Measurements from ENCODE around the gene ECM1. TPM values are rescaled to one million over a fixed set of nuclear protein-coding genes. Genes with fewer than 3 reads are reported as not detected.
A peak's percentile ranks its signal among the peaks of the same experiment; 100 is the strongest.

The ECM1 gene
- total RNA-seq, 2 experiments from 2014 or later, result 0.74 to 0.81 TPM

DNA sequence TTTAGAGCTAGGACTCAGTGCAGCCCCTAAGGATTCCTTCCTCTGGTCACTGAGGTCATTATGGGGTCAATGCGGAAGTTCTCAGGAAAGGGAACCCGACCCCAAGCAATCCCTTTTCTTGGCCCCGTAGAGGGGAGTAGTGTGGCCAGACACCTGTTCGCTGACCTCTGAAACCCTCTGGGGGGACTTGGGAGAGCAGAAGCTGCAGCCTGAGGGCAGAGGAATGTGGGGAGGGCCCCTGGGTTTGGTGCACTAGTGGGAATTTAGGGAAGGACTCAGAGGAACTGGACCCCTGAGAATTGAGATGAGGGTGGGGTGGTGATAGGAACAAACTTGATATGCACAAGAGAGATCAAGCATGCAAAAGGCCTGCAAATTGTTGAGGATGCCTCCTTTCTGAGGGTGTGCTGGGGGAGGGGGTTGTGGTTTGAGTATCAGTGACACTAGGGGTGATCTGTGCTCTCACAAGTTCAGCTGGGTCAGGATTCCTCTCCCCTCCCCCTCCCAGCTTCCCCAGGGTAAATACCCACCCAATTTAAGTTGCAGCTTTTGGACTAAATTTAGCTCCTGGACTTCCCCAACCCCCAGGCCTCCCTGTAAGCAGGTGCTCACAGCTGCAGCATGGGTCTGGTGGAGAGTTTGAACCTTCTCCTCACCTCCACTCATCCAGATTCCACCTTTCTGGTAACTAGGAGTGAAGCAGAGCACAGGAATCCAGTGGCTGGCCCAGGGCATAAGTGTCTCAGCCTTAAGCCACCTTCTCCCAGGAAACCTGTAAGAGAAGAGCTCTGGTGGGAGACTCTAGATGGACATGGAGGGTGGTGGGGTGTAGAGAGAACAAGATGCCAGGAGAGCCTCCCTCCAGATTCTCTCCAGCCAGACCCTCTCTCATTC, 54.8 kb downstream of the ECM1 start:
- intact Hi-C loops (cut with micrococcal nuclease), result loop anchor here (2.0 to 10.0 kb wide), 4 partner anchors 16 to 132 kb away; partner anchors contain the start of genes ENSA, GOLPH3L and MCL1
- Mint-ChIP-seq H3K9me3 (no peaks in the 10 kb centered on the region), H3K36me3 (ENCODE audit: low read depth) (peaks cover 6% of the 10 kb centered on the region), H3K27ac (peak overlapping the region; percentile 99), H3K4me1 (ENCODE audit: low read depth) (peaks cover 54% of the 10 kb centered on the region), H3K4me3 (peak overlapping the region; percentile 88), H3K27me3 (no peaks in the 10 kb centered on the region)
- ChIA-PET CTCF (interaction anchor here (0.6 to 11.2 kb wide), 7 partner anchors 12 to 433 kb away, joined by 3 to 324 read pairs (median 5); partner anchors contain the start of genes ADAMTSL4, ENSA and MCL1), POLR2A (interaction anchor here (0.8 to 24.5 kb wide), 10 partner anchors 11 to 415 kb away, joined by 3 to 678 read pairs (median 4); partner anchors contain the start of genes ENSA, MCL1 and TARS2)
- DNase-seq (peak; percentile 97), ATAC-seq (peak; percentile 40)
- TF ChIP-seq, protein P1, sequence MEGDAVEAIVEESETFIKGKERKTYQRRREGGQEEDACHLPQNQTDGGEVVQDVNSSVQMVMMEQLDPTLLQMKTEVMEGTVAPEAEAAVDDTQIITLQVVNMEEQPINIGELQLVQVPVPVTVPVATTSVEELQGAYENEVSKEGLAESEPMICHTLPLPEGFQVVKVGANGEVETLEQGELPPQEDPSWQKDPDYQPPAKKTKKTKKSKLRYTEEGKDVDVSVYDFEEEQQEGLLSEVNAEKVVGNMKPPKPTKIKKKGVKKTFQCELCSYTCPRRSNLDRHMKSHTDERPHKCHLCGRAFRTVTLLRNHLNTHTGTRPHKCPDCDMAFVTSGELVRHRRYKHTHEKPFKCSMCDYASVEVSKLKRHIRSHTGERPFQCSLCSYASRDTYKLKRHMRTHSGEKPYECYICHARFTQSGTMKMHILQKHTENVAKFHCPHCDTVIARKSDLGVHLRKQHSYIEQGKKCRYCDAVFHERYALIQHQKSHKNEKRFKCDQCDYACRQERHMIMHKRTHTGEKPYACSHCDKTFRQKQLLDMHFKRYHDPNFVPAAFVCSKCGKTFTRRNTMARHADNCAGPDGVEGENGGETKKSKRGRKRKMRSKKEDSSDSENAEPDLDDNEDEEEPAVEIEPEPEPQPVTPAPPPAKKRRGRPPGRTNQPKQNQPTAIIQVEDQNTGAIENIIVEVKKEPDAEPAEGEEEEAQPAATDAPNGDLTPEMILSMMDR (IDR thresholded peaks at IDR 0.05), result no peak

Small RNA genes within 50 kb of the gene (microRNA-seq; reads per million reads assigned to microRNA genes)
- gene MIR4257 (ENCODE audit: borderline microRNAs expressed, borderline replicate concordance) (not detected), gene MIR6878 (ENCODE audit: borderline microRNAs expressed, borderline replicate concordance) (not detected)

Other genes with a start within 250 kb of the ECM1 start
- 10 to 100 TPM; 83.7 to 87.4 TPM for gene APH1A, start 239.1 kb upstream of the ECM1 start, total RNA-seq
- gene C1orf54, start 235.3 kb upstream of the ECM1 start, total RNA-seq, result 1 to 10 TPM in 1 of 2 experiments, under 1 TPM in 1; 0.90 to 1.3 TPM
- 1 to 10 TPM; 3.6 to 5.1 TPM for gene CIART, start 225.6 kb upstream of the ECM1 start, total RNA-seq
- gene MRPS21, start 214.2 kb upstream of the ECM1 start, total RNA-seq, result 10 to 100 TPM; 73.4 to 81.9 TPM
- gene PRPF3, start 186.6 kb upstream of the ECM1 start, total RNA-seq, result 10 to 100 TPM; 55.4 to 55.7 TPM
- gene RPRD2, start 144.0 kb upstream of the ECM1 start, total RNA-seq, result 10 to 100 TPM; 17.6 to 19.4 TPM
- 10 to 100 TPM; 43.3 to 44.5 TPM for gene TARS2, start 20.7 kb upstream of the ECM1 start, total RNA-seq
- gene FALEC, start 7.6 kb downstream of the ECM1 start, total RNA-seq, result not detected
- under 1 TPM; 0.11 to 0.20 TPM for gene ADAMTSL4, start 41.3 kb downstream of the ECM1 start, total RNA-seq
- gene MCL1, start 71.5 kb downstream of the ECM1 start, total RNA-seq, result 100 to 1,000 TPM; 207 TPM
- 100 to 1,000 TPM; 177 to 182 TPM for gene ENSA, start 121.5 kb downstream of the ECM1 start, total RNA-seq
- 10 to 100 TPM; 15.8 to 16.9 TPM for gene GOLPH3L, start 189.0 kb downstream of the ECM1 start, total RNA-seq
- not detected for gene HORMAD1, start 212.8 kb downstream of the ECM1 start, total RNA-seq